ENCODE measurements around the gene ACTL7A.

Gene ACTL7A

DNA sequence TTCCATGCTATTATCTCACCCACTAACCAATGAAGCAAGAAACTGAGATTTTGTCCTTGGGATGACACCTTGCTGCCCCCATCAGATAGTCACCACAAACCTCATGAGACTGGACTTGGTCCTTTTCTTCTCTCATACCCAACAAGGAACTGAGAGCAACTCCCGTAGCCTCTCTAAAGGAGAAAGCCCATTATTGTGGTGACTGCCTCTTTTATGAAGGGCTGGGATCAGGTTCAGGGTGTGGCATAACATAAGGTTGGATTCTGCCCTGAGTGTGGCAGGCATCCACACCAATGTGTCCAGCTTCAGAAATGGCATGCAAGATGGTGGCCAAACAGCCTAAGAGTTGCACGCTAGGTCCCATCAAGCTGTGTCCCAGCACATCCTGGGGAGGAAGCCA, 1.3 kb upstream of the ACTL7A start:
- no peaks in the 10 kb centered on the region for H3K79me2 ChIP-seq (ENCODE audit: control insufficient read depth, insufficient read depth, low read length, poor library complexity)
- no peak overlapping the region for H3K4me2 ChIP-seq (ENCODE audit: low read length)
- no peak overlapping the region for H2AK5ac ChIP-seq (ENCODE audit: low read length)
- no peak overlapping the region for H4K91ac ChIP-seq (ENCODE audit: low read depth, low read length)
- no peaks in the 10 kb centered on the region for H3K36me3 ChIP-seq (ENCODE audit: control insufficient read depth in 1 of 2, insufficient read depth in 2 of 2, low read length in 2 of 2)
- no peak overlapping the region for H2AFZ ChIP-seq (ENCODE audit: insufficient read depth, low read length, poor library complexity)
- no peak overlapping the region for H3K23ac ChIP-seq (ENCODE audit: low read length)
- no peaks in the 10 kb centered on the region for H3K9me3 ChIP-seq (ENCODE audit: insufficient read depth, low read depth, low read length)
- no peaks in the 10 kb centered on the region for H3K27me3 ChIP-seq (ENCODE audit: insufficient read depth, low read length)
- no peak overlapping the region for H3K18ac ChIP-seq (ENCODE audit: low read length)
- no peak overlapping the region for H2BK120ac ChIP-seq (ENCODE audit: insufficient read depth, low read length, poor library complexity)
- H3K79me1 ChIP-seq (ENCODE audit: low read length): no peaks in the 10 kb centered on the region
- WGBS (ENCODE audit: extremely low coverage, insufficient coverage, insufficient read length): no CpG with 5 or more reads among the region's 2 CpGs
- no peak overlapping the region for H4K8ac ChIP-seq (ENCODE audit: low read depth, low read length)
- no peak overlapping the region for H2BK5ac ChIP-seq (ENCODE audit: low read depth, low read length, poor library complexity)
- H4K12ac ChIP-seq (ENCODE audit: low read depth, low read length): no peak overlapping the region
- H3K27ac ChIP-seq (ENCODE audit: low read depth, low read length): no peak overlapping the region
- no peak overlapping the region for H3K14ac ChIP-seq (ENCODE audit: low read length)
- H3K4ac ChIP-seq (ENCODE audit: low read depth, low read length): no peak overlapping the region
- no peak overlapping the region for H2BK12ac ChIP-seq (ENCODE audit: low read length)
- H3K4me3 ChIP-seq (ENCODE audit: low read depth, low read length): no peak overlapping the region
- H3K4me1 ChIP-seq (ENCODE audit: control insufficient read depth in 1 of 2, insufficient read depth in 2 of 2, low read length in 2 of 2): no peaks in the 10 kb centered on the region
- no peak for DNase-seq
- H3K9ac ChIP-seq (ENCODE audit: low read length): no peak overlapping the region

DNA sequence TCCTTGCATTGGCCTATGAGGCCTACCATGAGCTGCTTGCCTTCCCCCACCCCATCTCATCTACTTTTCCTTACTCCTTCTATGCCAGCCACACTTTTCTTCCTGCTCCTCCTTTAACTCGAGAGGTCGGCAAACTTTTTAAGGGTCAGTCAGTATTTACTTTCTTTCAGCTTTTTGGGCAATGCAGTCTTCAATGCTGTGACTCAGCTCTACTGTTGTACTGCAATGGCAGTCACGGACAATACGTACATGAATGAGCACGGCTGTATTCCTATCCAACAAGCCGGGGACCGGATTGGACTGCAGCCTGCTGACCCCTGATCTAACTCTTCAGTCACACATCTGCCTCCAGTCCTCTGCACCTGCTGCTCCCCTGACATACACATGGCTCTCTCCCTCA, 602 bp upstream of the ACTL7A start:
- H3K79me2 ChIP-seq (ENCODE audit: control insufficient read depth, insufficient read depth, low read length, poor library complexity): no peaks in the 10 kb centered on the region
- H4K8ac ChIP-seq (ENCODE audit: low read depth, low read length): no peak overlapping the region
- no peaks in the 10 kb centered on the region for H3K9me3 ChIP-seq (ENCODE audit: insufficient read depth, low read depth, low read length)
- H2AK5ac ChIP-seq (ENCODE audit: low read length): no peak overlapping the region
- H2BK12ac ChIP-seq (ENCODE audit: low read length): no peak overlapping the region
- H2BK120ac ChIP-seq (ENCODE audit: insufficient read depth, low read length, poor library complexity): no peak overlapping the region
- no peak overlapping the region for H4K91ac ChIP-seq (ENCODE audit: low read depth, low read length)
- H3K4me3 ChIP-seq (ENCODE audit: low read depth, low read length): no peak overlapping the region
- no peak overlapping the region for H2AFZ ChIP-seq (ENCODE audit: insufficient read depth, low read length, poor library complexity)
- no peaks in the 10 kb centered on the region for H3K36me3 ChIP-seq (ENCODE audit: control insufficient read depth in 1 of 2, insufficient read depth in 2 of 2, low read length in 2 of 2)
- H3K27me3 ChIP-seq (ENCODE audit: insufficient read depth, low read length): no peaks in the 10 kb centered on the region
- H3K14ac ChIP-seq (ENCODE audit: low read length): no peak overlapping the region
- H2BK5ac ChIP-seq (ENCODE audit: low read depth, low read length, poor library complexity): no peak overlapping the region
- no peaks in the 10 kb centered on the region for H3K79me1 ChIP-seq (ENCODE audit: low read length)
- no peak overlapping the region for H3K23ac ChIP-seq (ENCODE audit: low read length)
- no peak overlapping the region for H3K18ac ChIP-seq (ENCODE audit: low read length)
- H3K27ac ChIP-seq (ENCODE audit: low read depth, low read length): no peak overlapping the region
- no peak overlapping the region for H4K12ac ChIP-seq (ENCODE audit: low read depth, low read length)
- WGBS (ENCODE audit: extremely low coverage, insufficient coverage, insufficient read length): no CpG with 5 or more reads among the region's 7 CpGs
- H3K4ac ChIP-seq (ENCODE audit: low read depth, low read length): no peak overlapping the region
- H3K4me2 ChIP-seq (ENCODE audit: low read length): no peak overlapping the region
- H3K9ac ChIP-seq (ENCODE audit: low read length): no peak overlapping the region
- DNase-seq: no peak
- H3K4me1 ChIP-seq (ENCODE audit: control insufficient read depth in 1 of 2, insufficient read depth in 2 of 2, low read length in 2 of 2): no peaks in the 10 kb centered on the region

DNA sequence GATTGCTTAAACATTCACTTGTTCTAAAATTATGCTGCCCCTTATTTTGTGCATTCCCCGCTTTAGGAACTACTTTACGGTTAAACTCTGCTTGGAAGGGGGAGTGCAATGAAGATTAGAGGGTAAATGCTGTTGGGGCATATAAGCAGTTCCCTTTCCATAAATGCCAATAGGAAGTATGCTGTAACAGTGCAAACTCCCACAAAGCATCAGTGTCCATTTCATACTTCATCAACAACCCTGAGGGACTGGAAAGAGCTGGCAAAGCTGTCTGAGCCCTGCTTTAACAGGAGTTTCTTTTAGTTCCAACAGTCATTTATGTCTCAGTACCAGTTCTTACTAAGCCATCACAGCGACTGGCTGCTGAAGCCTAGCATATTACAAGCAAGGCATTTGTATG, 1.8 kb downstream of the ACTL7A start:
- Histone ChIP-seq H2BK5ac (ENCODE audit: low read depth, low read length, poor library complexity) (no peak overlapping the region), H3K4ac (ENCODE audit: low read depth, low read length) (no peak overlapping the region), H3K79me2 (ENCODE audit: control insufficient read depth, insufficient read depth, low read length, poor library complexity) (no peaks in the 10 kb centered on the region), H2AK5ac (ENCODE audit: low read length) (no peak overlapping the region), H4K91ac (ENCODE audit: low read depth, low read length) (no peak overlapping the region), H3K4me2 (ENCODE audit: low read length) (no peak overlapping the region), H3K79me1 (ENCODE audit: low read length) (peaks cover under 1% of the 10 kb centered on the region), H3K4me3 (ENCODE audit: low read depth, low read length) (no peak overlapping the region), H3K27me3 (ENCODE audit: insufficient read depth, low read length) (no peaks in the 10 kb centered on the region), H3K18ac (ENCODE audit: low read length) (no peak overlapping the region), H3K23ac (ENCODE audit: low read length) (no peak overlapping the region), H4K12ac (ENCODE audit: low read depth, low read length) (no peak overlapping the region), H3K27ac (ENCODE audit: low read depth, low read length) (no peak overlapping the region), H2BK12ac (ENCODE audit: low read length) (no peak overlapping the region), H3K4me1 (ENCODE audit: control insufficient read depth in 1 of 2, insufficient read depth in 2 of 2, low read length in 2 of 2) (peaks cover under 1 to 1% of the 10 kb centered on the region in 2 experiments), H3K36me3 (ENCODE audit: control insufficient read depth in 1 of 2, insufficient read depth in 2 of 2, low read length in 2 of 2) (no peaks in the 10 kb centered on the region), H2AFZ (ENCODE audit: insufficient read depth, low read length, poor library complexity) (no peak overlapping the region), H3K14ac (ENCODE audit: low read length) (no peak overlapping the region), H3K9me3 (ENCODE audit: insufficient read depth, low read depth, low read length) (no peaks in the 10 kb centered on the region), H3K9ac (ENCODE audit: low read length) (no peak overlapping the region), H2BK120ac (ENCODE audit: insufficient read depth, low read length, poor library complexity) (no peak overlapping the region), H4K8ac (ENCODE audit: low read depth, low read length) (no peak overlapping the region)
- no peak for DNase-seq
- WGBS (ENCODE audit: extremely low coverage, insufficient coverage, insufficient read length): no CpG with 5 or more reads among the region's 3 CpGs

DNA sequence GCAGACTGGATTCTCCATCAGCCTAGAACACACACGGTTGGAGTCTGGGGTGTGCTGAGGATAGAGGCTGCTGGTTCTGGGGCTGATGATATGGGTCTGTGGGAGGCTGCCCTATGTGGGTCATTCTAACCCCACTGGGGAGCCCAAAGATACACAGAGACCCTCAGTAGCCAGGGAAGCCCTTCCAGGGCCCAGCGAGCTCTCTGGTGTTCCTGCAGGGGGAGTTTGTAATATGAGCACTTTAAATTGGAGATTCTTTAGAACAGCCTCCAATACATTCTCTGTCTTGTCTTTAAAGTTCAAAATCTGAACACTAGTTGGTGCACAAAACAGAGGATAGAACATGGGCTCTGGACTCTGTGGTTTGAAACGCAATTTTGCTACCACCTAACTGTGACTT, 2.4 kb downstream of the ACTL7A start:
- Histone ChIP-seq H3K18ac (ENCODE audit: low read length) (no peak overlapping the region), H3K4me2 (ENCODE audit: low read length) (no peak overlapping the region), H3K14ac (ENCODE audit: low read length) (no peak overlapping the region), H2BK120ac (ENCODE audit: insufficient read depth, low read length, poor library complexity) (no peak overlapping the region), H3K23ac (ENCODE audit: low read length) (no peak overlapping the region), H2BK5ac (ENCODE audit: low read depth, low read length, poor library complexity) (no peak overlapping the region), H4K8ac (ENCODE audit: low read depth, low read length) (no peak overlapping the region), H3K9ac (ENCODE audit: low read length) (no peak overlapping the region), H3K79me1 (ENCODE audit: low read length) (peaks cover 2% of the 10 kb centered on the region), H3K79me2 (ENCODE audit: control insufficient read depth, insufficient read depth, low read length, poor library complexity) (no peaks in the 10 kb centered on the region), H3K4me1 (ENCODE audit: control insufficient read depth in 1 of 2, insufficient read depth in 2 of 2, low read length in 2 of 2) (peaks cover 3 to 4% of the 10 kb centered on the region in 2 experiments), H3K27me3 (ENCODE audit: insufficient read depth, low read length) (no peaks in the 10 kb centered on the region), H3K36me3 (ENCODE audit: control insufficient read depth in 1 of 2, insufficient read depth in 2 of 2, low read length in 2 of 2) (no peaks in the 10 kb centered on the region), H2AK5ac (ENCODE audit: low read length) (no peak overlapping the region), H4K91ac (ENCODE audit: low read depth, low read length) (no peak overlapping the region), H3K27ac (ENCODE audit: low read depth, low read length) (no peak overlapping the region), H3K4me3 (ENCODE audit: low read depth, low read length) (no peak overlapping the region), H3K4ac (ENCODE audit: low read depth, low read length) (no peak overlapping the region), H3K9me3 (ENCODE audit: insufficient read depth, low read depth, low read length) (no peaks in the 10 kb centered on the region), H2BK12ac (ENCODE audit: low read length) (no peak overlapping the region), H2AFZ (ENCODE audit: insufficient read depth, low read length, poor library complexity) (no peak overlapping the region), H4K12ac (ENCODE audit: low read depth, low read length) (no peak overlapping the region)
- no CpG with 5 or more reads among the region's 3 CpGs for WGBS (ENCODE audit: extremely low coverage, insufficient coverage, insufficient read length)
- DNase-seq: no peak

All from trophoblast cell (in vitro differentiated cells and primary cell).